Activated naive CD4-positive, alpha-beta T cell treated with anti-CD3 and anti-CD28 coated beads for 36 hours (primary cell): Measurements from ENCODE around the gene ZNF423. TPM values are rescaled to one million over a fixed set of nuclear protein-coding genes. Genes with fewer than 3 reads are reported as not detected.

Experiments used
- CTCF ChIA-PET: fragments of 350-600 bp; sonication (Branson Sonifier 250); formaldehyde crosslinking; loops from one replicate; lab custom pipeline; 2021; ENCODE audit warnings: antibody characterized with exemption; lab: Charles Lee
- DNase-seq: peaks from one replicate; pipeline ENCODE4 v3.0.0-alpha.2; 2020
- H3K27ac Mint-ChIP-seq: one replicate; pipeline ENCODE4 v1.8.0; 2021; ENCODE audit warnings: mild to moderate bottlenecking, mixed read lengths
- H3K27me3 Mint-ChIP-seq: one replicate; pipeline ENCODE4 v1.8.0; 2021; ENCODE audit warnings: low read depth, mixed read lengths
- H3K36me3 Mint-ChIP-seq: one replicate; pipeline ENCODE4 v1.8.0; 2021; ENCODE audit warnings: low read depth, mixed read lengths
- H3K4me1 Mint-ChIP-seq: one replicate; pipeline ENCODE4 v1.8.0; 2021; ENCODE audit warnings: low read depth, mixed read lengths
- H3K4me3 Mint-ChIP-seq: one replicate; pipeline ENCODE4 v1.8.0; 2021; ENCODE audit warnings: mild to moderate bottlenecking, moderate library complexity, mixed read lengths
- H3K9me3 Mint-ChIP-seq: one replicate; pipeline ENCODE4 v1.8.0; 2021; ENCODE audit warnings: mixed read lengths
- intact Hi-C: fragments of 100-400 bp; cut with micrococcal nuclease; formaldehyde crosslinking; loops from one replicate; pipeline ENCODE4 v1.15.1; 2023
- total RNA-seq, 2 experiments: library from RNA; stranded (reverse); gene quantifications; one replicate each; pipeline ENCODE4 v1.2.3, GENCODE V29; 2021

Gene ZNF423
- total RNA-seq, 2 experiments from 2014 or later, result 0.05 TPM; not detected in 1

GRCh38 chr16:49618955-49619354, 237.0 kb downstream of the ZNF423 start:
- CTCF ChIA-PET, result no interaction called here
- Mint-ChIP-seq H3K4me3 (no peak overlapping the region), H3K27me3 (no peaks in the 10 kb centered on the region), H3K9me3 (no peaks in the 10 kb centered on the region), H3K27ac (no peak overlapping the region), H3K36me3 (no peaks in the 10 kb centered on the region), H3K4me1 (no peaks in the 10 kb centered on the region)
- no peak for DNase-seq
- intact Hi-C loops, result no loop called here

GRCh38 chr16:49617710-49618330, 238.1 kb downstream of the ZNF423 start:
- no peak overlapping the region for H3K4me3 Mint-ChIP-seq
- CTCF ChIA-PET, result no interaction called here
- no peaks in the 10 kb centered on the region for H3K9me3 Mint-ChIP-seq
- intact Hi-C loops, result no loop called here
- H3K27me3 Mint-ChIP-seq, result no peaks in the 10 kb centered on the region
- no peak for DNase-seq
- no peak overlapping the region for H3K27ac Mint-ChIP-seq
- no peaks in the 10 kb centered on the region for H3K4me1 Mint-ChIP-seq
- H3K36me3 Mint-ChIP-seq, result no peaks in the 10 kb centered on the region

- CTCF ChIA-PET, result no interaction called here
- no peaks in the 10 kb centered on the region for H3K27me3 Mint-ChIP-seq
- no peaks in the 10 kb centered on the region for H3K36me3 Mint-ChIP-seq
- no peaks in the 10 kb centered on the region for H3K4me1 Mint-ChIP-seq
- intact Hi-C loops, result no loop called here
- H3K4me3 Mint-ChIP-seq, result no peak overlapping the region
- no peak overlapping the region for H3K27ac Mint-ChIP-seq
- no peak for DNase-seq
- no peaks in the 10 kb centered on the region for H3K9me3 Mint-ChIP-seq
Observed at GRCh38 chr16:49617016-49617629, 238.8 kb downstream of the ZNF423 start.

- CTCF ChIA-PET, result no interaction called here
- intact Hi-C loops, result no loop called here
- DNase-seq, result no peak
- H3K4me3 Mint-ChIP-seq, result no peak overlapping the region
- H3K27ac Mint-ChIP-seq, result no peak overlapping the region
- no peaks in the 10 kb centered on the region for H3K9me3 Mint-ChIP-seq
- no peaks in the 10 kb centered on the region for H3K27me3 Mint-ChIP-seq
- no peaks in the 10 kb centered on the region for H3K36me3 Mint-ChIP-seq
- H3K4me1 Mint-ChIP-seq, result no peaks in the 10 kb centered on the region
Observed at GRCh38 chr16:49615576-49615975, 240.3 kb downstream of the ZNF423 start.

- no peaks in the 10 kb centered on the region for H3K9me3 Mint-ChIP-seq
- CTCF ChIA-PET, result interaction anchor here (0.6 kb wide), 1 partner anchor 198 kb away, joined by 4 read pairs; no protein-coding TSS in a partner anchor
- H3K27me3 Mint-ChIP-seq, result peaks cover 9% of the 10 kb centered on the region
- no peak overlapping the region for H3K4me3 Mint-ChIP-seq
- H3K27ac Mint-ChIP-seq, result no peak overlapping the region
- intact Hi-C loops, result no loop called here
- H3K36me3 Mint-ChIP-seq, result no peaks in the 10 kb centered on the region
- no peaks in the 10 kb centered on the region for H3K4me1 Mint-ChIP-seq
- no peak for DNase-seq
Observed at GRCh38 chr16:49610983-49611382, 244.9 kb downstream of the ZNF423 start.

- intact Hi-C loops, result no loop called here
Observed at GRCh38 chr16:49608779-49609178, 247.1 kb downstream of the ZNF423 start.

GRCh38 chr16:49608098-49608497, 247.8 kb downstream of the ZNF423 start:
- H3K9me3 Mint-ChIP-seq, result no peaks in the 10 kb centered on the region
- H3K4me1 Mint-ChIP-seq, result no peaks in the 10 kb centered on the region
- H3K27me3 Mint-ChIP-seq, result peaks cover 9% of the 10 kb centered on the region
- intact Hi-C loops, result no loop called here
- H3K4me3 Mint-ChIP-seq, result no peak overlapping the region
- H3K36me3 Mint-ChIP-seq, result no peaks in the 10 kb centered on the region
- DNase-seq, result no peak
- no peak overlapping the region for H3K27ac Mint-ChIP-seq
- CTCF ChIA-PET, result interaction anchor here (0.7 to 1.8 kb wide), 3 partner anchors 12 to 15 kb away, joined by 3 to 4 read pairs (median 3); no protein-coding TSS in a partner anchor

More at GRCh38 chr16:49608779-49609178, 247.1 kb downstream of the ZNF423 start:
- Mint-ChIP-seq H3K27me3 (peaks cover 9% of the 10 kb centered on the region), H3K36me3 (no peaks in the 10 kb centered on the region), H3K4me1 (no peaks in the 10 kb centered on the region), H3K9me3 (no peaks in the 10 kb centered on the region), H3K27ac (no peak overlapping the region), H3K4me3 (no peak overlapping the region)
- DNase-seq, result no peak
- CTCF ChIA-PET, result interaction anchor here (1.1 to 1.8 kb wide), 3 partner anchors 14 to 116 kb away, joined by 3 to 4 read pairs (median 3); no protein-coding TSS in a partner anchor

GRCh38 chr16:49605536-49606254, 250.2 kb downstream of the ZNF423 start:
- CTCF ChIA-PET, result interaction anchor here (0.7 kb wide), 1 partner anchor 13 kb away, joined by 3 read pairs; no protein-coding TSS in a partner anchor

GRCh38 chr16:49604602-49605001, 251.3 kb downstream of the ZNF423 start:
- H3K27me3 Mint-ChIP-seq, result peaks cover 9% of the 10 kb centered on the region
- intact Hi-C loops, result no loop called here
- no peak overlapping the region for H3K4me3 Mint-ChIP-seq
- DNase-seq, result no peak
- no peak overlapping the region for H3K27ac Mint-ChIP-seq
- CTCF ChIA-PET, result no interaction called here
- no peaks in the 10 kb centered on the region for H3K9me3 Mint-ChIP-seq
- no peaks in the 10 kb centered on the region for H3K36me3 Mint-ChIP-seq
- no peaks in the 10 kb centered on the region for H3K4me1 Mint-ChIP-seq

More at GRCh38 chr16:49605536-49606254, 250.2 kb downstream of the ZNF423 start:
- H3K4me1 Mint-ChIP-seq, result no peaks in the 10 kb centered on the region
- H3K4me3 Mint-ChIP-seq, result no peak overlapping the region
- peaks cover 9% of the 10 kb centered on the region for H3K27me3 Mint-ChIP-seq
- intact Hi-C loops, result no loop called here
- H3K36me3 Mint-ChIP-seq, result no peaks in the 10 kb centered on the region
- no peaks in the 10 kb centered on the region for H3K9me3 Mint-ChIP-seq
- DNase-seq, result no peak
- no peak overlapping the region for H3K27ac Mint-ChIP-seq

- no peaks in the 10 kb centered on the region for H3K36me3 Mint-ChIP-seq
- H3K9me3 Mint-ChIP-seq, result no peaks in the 10 kb centered on the region
- no peak overlapping the region for H3K4me3 Mint-ChIP-seq
- CTCF ChIA-PET, result no interaction called here
- H3K27ac Mint-ChIP-seq, result no peak overlapping the region
- peaks cover 4% of the 10 kb centered on the region for H3K27me3 Mint-ChIP-seq
- intact Hi-C loops, result no loop called here
- no peak for DNase-seq
- H3K4me1 Mint-ChIP-seq, result no peaks in the 10 kb centered on the region
Observed at GRCh38 chr16:49603956-49604355, 252.0 kb downstream of the ZNF423 start.

- Mint-ChIP-seq H3K27me3 (no peaks in the 10 kb centered on the region), H3K4me3 (no peak overlapping the region), H3K27ac (no peak overlapping the region), H3K9me3 (no peaks in the 10 kb centered on the region), H3K4me1 (no peaks in the 10 kb centered on the region), H3K36me3 (no peaks in the 10 kb centered on the region)
- DNase-seq, result no peak
- intact Hi-C loops, result no loop called here
- CTCF ChIA-PET, result no interaction called here
Observed at GRCh38 chr16:49602976-49603310, 253.0 kb downstream of the ZNF423 start.

GRCh38 chr16:49602201-49602975, 253.5 kb downstream of the ZNF423 start:
- Mint-ChIP-seq H3K4me1 (no peaks in the 10 kb centered on the region), H3K27me3 (no peaks in the 10 kb centered on the region), H3K9me3 (no peaks in the 10 kb centered on the region), H3K4me3 (no peak overlapping the region), H3K27ac (no peak overlapping the region), H3K36me3 (no peaks in the 10 kb centered on the region)
- CTCF ChIA-PET, result no interaction called here
- intact Hi-C loops, result no loop called here
- DNase-seq, result no peak
